H9 (cell line): ENCODE measurements around the gene TSGA10IP. TPM values are rescaled to one million over a fixed set of nuclear protein-coding genes. Genes with fewer than 3 reads are reported as not detected.
A peak's percentile ranks its signal among the peaks of the same experiment; 100 is the strongest.

ENCODE experiments used
- DNase-seq: peaks from one replicate; pipeline ENCODE4 v3.0.0-alpha.2; 2017
- H2AFZ ChIP-seq: one replicate; pipeline ENCODE4 v1.6.1; 2013; ENCODE audit warnings: mild to moderate bottlenecking, low read length, control low read depth, moderate library complexity
- H2AK5ac ChIP-seq: 2 replicates; pipeline ENCODE4 v1.6.1; 2013; ENCODE audit warnings: low read length, control low read depth, mixed read lengths; ENCODE audit not compliant: insufficient read length
- H2BK120ac ChIP-seq: one replicate; pipeline ENCODE4 v1.6.1; 2013; ENCODE audit warnings: low read depth, mild to moderate bottlenecking, low read length, control low read depth, inconsistent platforms; ENCODE audit not compliant: poor library complexity, severe bottlenecking
- H2BK12ac ChIP-seq: 2 replicates; pipeline ENCODE4 v1.6.1; 2013; ENCODE audit warnings: low read length, control low read depth, mixed read lengths, low read depth; ENCODE audit not compliant: insufficient read length
- H2BK15ac ChIP-seq: 2 replicates; pipeline ENCODE4 v1.6.1; 2013; ENCODE audit warnings: low read depth, low read length, control low read depth
- H2BK20ac ChIP-seq: one replicate; pipeline ENCODE4 v1.6.1; 2013; ENCODE audit warnings: low read depth, mild to moderate bottlenecking, low read length, control low read depth, inconsistent platforms; ENCODE audit not compliant: poor library complexity, severe bottlenecking
- H2BK5ac ChIP-seq: 2 replicates; pipeline ENCODE4 v1.6.1; 2013; ENCODE audit warnings: low read length, control low read depth, mixed read lengths; ENCODE audit not compliant: insufficient read length
- H3K14ac ChIP-seq: 2 replicates; pipeline ENCODE4 v1.6.1; 2013; ENCODE audit warnings: low read length, control low read depth; ENCODE audit not compliant: insufficient read depth
- H3K18ac ChIP-seq: 2 replicates; pipeline ENCODE4 v1.6.1; 2013; ENCODE audit warnings: low read depth, mild to moderate bottlenecking, mixed read lengths, low read length, control low read depth; ENCODE audit not compliant: insufficient read length
- H3K23ac ChIP-seq: 2 replicates; pipeline ENCODE4 v1.6.1; 2013; ENCODE audit warnings: low read length, control low read depth, mixed read lengths, low read depth; ENCODE audit not compliant: insufficient read length
- H3K23me2 ChIP-seq: 2 replicates; pipeline ENCODE4 v1.6.1; 2013; ENCODE audit warnings: low read depth, mild to moderate bottlenecking, mixed read lengths, low read length, control low read depth; ENCODE audit not compliant: insufficient read length, poor library complexity, severe bottlenecking
- H3K27ac ChIP-seq: 2 replicates; pipeline ENCODE4 v1.5.1; 2013; ENCODE audit warnings: low read length, control low read depth, mixed read lengths, low read depth; ENCODE audit not compliant: insufficient read length
- H3K27me3 ChIP-seq: 2 replicates; pipeline ENCODE4 v1.6.1; 2013; ENCODE audit warnings: low read length, control low read depth, inconsistent platforms; ENCODE audit not compliant: insufficient read depth
- H3K4ac ChIP-seq: 2 replicates; pipeline ENCODE4 v1.6.1; 2013; ENCODE audit warnings: low read depth, mild to moderate bottlenecking, control low read depth, inconsistent platforms, low read length, moderate library complexity
- H3K4me1 ChIP-seq: 2 replicates; pipeline ENCODE4 v1.6.1; 2013; ENCODE audit warnings: low read length, control low read depth, inconsistent platforms; ENCODE audit not compliant: insufficient read depth
- H3K4me2 ChIP-seq: 2 replicates; pipeline ENCODE4 v1.6.1; 2013; ENCODE audit warnings: low read length, control low read depth, mixed read lengths; ENCODE audit not compliant: insufficient read length, insufficient read depth
- H3K56ac ChIP-seq: 2 replicates; pipeline ENCODE4 v1.6.1; 2013; ENCODE audit warnings: low read depth, mild to moderate bottlenecking, mixed read lengths, low read length, control low read depth; ENCODE audit not compliant: insufficient read length
- H3K79me1 ChIP-seq: 2 replicates; pipeline ENCODE4 v1.6.1; 2013; ENCODE audit warnings: low read depth, mild to moderate bottlenecking, moderate library complexity, low read length, control low read depth, inconsistent platforms; ENCODE audit not compliant: insufficient read depth, poor library complexity, severe bottlenecking
- H3K79me2 ChIP-seq: 2 replicates; pipeline ENCODE4 v1.6.1; 2013; ENCODE audit warnings: low read length, control low read depth, inconsistent platforms; ENCODE audit not compliant: insufficient read depth
- H3K9ac ChIP-seq: 2 replicates; pipeline ENCODE4 v1.6.1; 2013; ENCODE audit warnings: low read length, control low read depth, mixed read lengths; ENCODE audit not compliant: insufficient read length; ENCODE audit errors: extremely low read depth
- H3K9me3 ChIP-seq: one replicate; pipeline ENCODE4 v1.6.1; 2013; ENCODE audit warnings: low read depth, low read length, inconsistent platforms; ENCODE audit not compliant: control insufficient read depth
- H3T11ph ChIP-seq: one replicate; pipeline ENCODE4 v1.6.1; 2013; ENCODE audit warnings: mild to moderate bottlenecking, low read length, control low read depth, inconsistent platforms
- H4K20me1 ChIP-seq: one replicate; pipeline ENCODE4 v1.6.1; 2013; ENCODE audit not compliant: control insufficient read depth, insufficient read length, insufficient read depth
- H4K5ac ChIP-seq: 2 replicates; pipeline ENCODE4 v1.6.1; 2013; ENCODE audit warnings: low read depth, mild to moderate bottlenecking, mixed read lengths, low read length, control low read depth; ENCODE audit not compliant: insufficient read length
- H4K8ac ChIP-seq: replicated peaks from 2 replicates; pipeline ENCODE4 v1.6.1; 2013; ENCODE audit warnings: low read length, control low read depth, mixed read lengths, low read depth; ENCODE audit not compliant: insufficient read length
- H4K91ac ChIP-seq: 2 replicates; pipeline ENCODE4 v1.6.1; 2013; ENCODE audit warnings: low read depth, mild to moderate bottlenecking, moderate library complexity, mixed read lengths, low read length, control low read depth; ENCODE audit not compliant: insufficient read length
- H3K27ac Mint-ChIP-seq, 3 experiments: 2 replicates in 2 of 3; 3 replicates in 1 of 3; pipeline ENCODE4 v1.8.0; 2020 to 2021; ENCODE audit warnings: mixed read lengths in 3 of 3, mild to moderate bottlenecking in 1 of 3, moderate library complexity in 1 of 3
- H3K27me3 Mint-ChIP-seq: 2 replicates; pipeline ENCODE4 v1.8.0; 2021; ENCODE audit warnings: low read depth, mild to moderate bottlenecking, moderate library complexity, mixed read lengths
- H3K36me3 Mint-ChIP-seq, 3 experiments: 2 replicates in 2 of 3; 3 replicates in 1 of 3; pipeline ENCODE4 v1.8.0; 2020 to 2021; ENCODE audit warnings: low read depth in 3 of 3, mixed read lengths in 3 of 3; ENCODE audit not compliant: insufficient read depth in 1 of 3
- H3K4me1 Mint-ChIP-seq, 2 experiments: 2 replicates each; pipeline ENCODE4 v1.8.0; 2020; ENCODE audit warnings: mixed read lengths in 2 of 2
- H3K4me3 Mint-ChIP-seq, 2 experiments: 2 replicates in 1 of 2; 3 replicates in 1 of 2; pipeline ENCODE4 v1.8.0; 2020 to 2021; ENCODE audit warnings: mild to moderate bottlenecking in 2 of 2, mixed read lengths in 2 of 2, moderate library complexity in 1 of 2
- H3K9me3 Mint-ChIP-seq, 2 experiments: 2 replicates in 1 of 2; 3 replicates in 1 of 2; pipeline ENCODE4 v1.8.0; 2020; ENCODE audit warnings: mild to moderate bottlenecking in 2 of 2, mixed read lengths in 2 of 2, moderate library complexity in 1 of 2
- WGBS: extraction: QIAGEN DNeasy Blood & Tissue Kit; methylation state at CpG from one replicate; pipeline ENCODE4 v1.1.7; 2013; ENCODE audit warnings: missing lambda C conversion rate, low lambda C conversion rate, mixed read lengths; ENCODE audit not compliant: insufficient read length; ENCODE audit errors: extremely low coverage; 5-methylcytosine and 5-hydroxymethylcytosine counted together
- long read RNA-seq: library from polyadenylated mRNA; unstranded; transcript quantifications from one replicate; pipeline ENCODE4 v2.0.0, GENCODE V29; 2020
- total RNA-seq: library from RNA; stranded (reverse); gene quantifications from 2 replicates; pipeline ENCODE4 v1.2.1, GENCODE V29; 2021
- TF ChIP-seq, protein P1 (sequence below): fragments of 200-600 bp; sonication (generic); conservative IDR thresholded peaks from 3 replicates; pipeline ENCODE4 v1.8.0; 2021; ENCODE audit warnings: antibody characterized with exemption, mild to moderate bottlenecking

TSGA10IP gene
- 2.2 and 3.1 TPM in 2 replicates for total RNA-seq
- long read RNA-seq, partial matches to known transcripts = 0 of 9 reads
- long read RNA-seq, other reads (novel, unspliced or antisense) = 6 of 9 reads

DNA sequence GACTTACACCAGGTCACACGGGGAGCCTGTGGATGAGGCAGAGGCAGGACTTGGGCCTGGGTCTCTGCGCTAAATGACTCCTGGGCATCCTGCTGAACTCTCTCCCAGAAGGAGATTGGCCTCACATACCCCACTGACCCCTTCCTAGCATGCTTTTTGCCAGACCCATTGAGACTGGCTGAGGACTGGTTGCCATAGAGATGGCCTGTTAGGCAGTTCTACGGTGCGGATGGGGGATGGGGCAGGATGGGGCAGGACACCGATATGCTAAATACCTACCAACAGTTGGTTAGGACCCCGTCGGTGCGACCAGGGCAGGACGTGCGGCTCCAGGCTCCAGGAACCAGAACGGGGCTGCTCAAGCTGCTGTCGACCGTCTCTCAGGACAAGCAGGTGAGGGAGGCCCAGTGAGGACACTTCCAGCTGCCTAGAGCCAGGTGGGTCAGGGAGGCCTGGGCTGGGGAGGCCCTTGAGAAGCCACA is at the start of gene TSGA10IP:
TSS of gene TSGA10IP (plus strand) at position 51 of the 482 bp plus-strand sequence. CDS start at position 247, 196 bp downstream.
- Histone ChIP-seq H2AK5ac (no peak within 1 kb of the TSS), H2BK15ac (0 out of 2 replicates have a peak within 1 kb of the TSS, but pooled peaks have one; percentile 4), H2AFZ (no peak within 1 kb of the TSS), H3K4ac (peak within 1 kb of the TSS; percentile 97), H3K4me2 (peak within 1 kb of the TSS; percentile 64), H2BK5ac (no peak within 1 kb of the TSS), H3K23me2 (peaks cover 8% of the 10 kb centered on the region), H2BK20ac (no peak within 1 kb of the TSS), H3K14ac (peak within 1 kb of the TSS; percentile 98), H3K27me3 (no peaks in the 10 kb centered on the region), H3K4me1 (peaks cover 11% of the 10 kb centered on the region), H3K56ac (no peak within 1 kb of the TSS), H4K20me1 (no peaks in the 10 kb centered on the region), H3K23ac (no peak within 1 kb of the TSS), H4K5ac (peak within 1 kb of the TSS; percentile 63), H4K91ac (peak within 1 kb of the TSS; percentile 93), H4K8ac (peak within 1 kb of the TSS; percentile 3), H3K79me1 (no peaks in the 10 kb centered on the region), H3T11ph (peak within 1 kb of the TSS; percentile 59), H2BK12ac (peak within 1 kb of the TSS; percentile 85), H3K79me2 (no peaks in the 10 kb centered on the region), H3K9me3 (no peaks in the 10 kb centered on the region), H3K27ac (no peak within 1 kb of the TSS), H3K9ac (peak within 1 kb of the TSS; percentile 49), H2BK120ac (peak within 1 kb of the TSS; percentile 1), H3K18ac (peak within 1 kb of the TSS; percentile 97)
- H3K9me3 Mint-ChIP-seq = no peaks in the 10 kb centered on the region; a peak in 1 of 5 replicates
- peak within 1 kb of the TSS; percentile 70 to 98 (median 95); a peak in 6 of 7 replicates for H3K27ac Mint-ChIP-seq
- TF ChIP-seq, protein P1, sequence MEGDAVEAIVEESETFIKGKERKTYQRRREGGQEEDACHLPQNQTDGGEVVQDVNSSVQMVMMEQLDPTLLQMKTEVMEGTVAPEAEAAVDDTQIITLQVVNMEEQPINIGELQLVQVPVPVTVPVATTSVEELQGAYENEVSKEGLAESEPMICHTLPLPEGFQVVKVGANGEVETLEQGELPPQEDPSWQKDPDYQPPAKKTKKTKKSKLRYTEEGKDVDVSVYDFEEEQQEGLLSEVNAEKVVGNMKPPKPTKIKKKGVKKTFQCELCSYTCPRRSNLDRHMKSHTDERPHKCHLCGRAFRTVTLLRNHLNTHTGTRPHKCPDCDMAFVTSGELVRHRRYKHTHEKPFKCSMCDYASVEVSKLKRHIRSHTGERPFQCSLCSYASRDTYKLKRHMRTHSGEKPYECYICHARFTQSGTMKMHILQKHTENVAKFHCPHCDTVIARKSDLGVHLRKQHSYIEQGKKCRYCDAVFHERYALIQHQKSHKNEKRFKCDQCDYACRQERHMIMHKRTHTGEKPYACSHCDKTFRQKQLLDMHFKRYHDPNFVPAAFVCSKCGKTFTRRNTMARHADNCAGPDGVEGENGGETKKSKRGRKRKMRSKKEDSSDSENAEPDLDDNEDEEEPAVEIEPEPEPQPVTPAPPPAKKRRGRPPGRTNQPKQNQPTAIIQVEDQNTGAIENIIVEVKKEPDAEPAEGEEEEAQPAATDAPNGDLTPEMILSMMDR = no peak
- no CpG with 5 or more reads among the region's 13 CpGs for WGBS
- peak; percentile 89 for DNase-seq
- H3K27me3 Mint-ChIP-seq = peaks cover 18% of the 10 kb centered on the region
- peaks cover 31 to 44% of the 10 kb centered on the region in 2 experiments for H3K4me1 Mint-ChIP-seq
- peaks cover 0 to 18% (median 2%) of the 10 kb centered on the region in 3 experiments; a peak in 4 of 7 replicates for H3K36me3 Mint-ChIP-seq
- H3K4me3 Mint-ChIP-seq = peak within 1 kb of the TSS; percentile 46 to 75
